ENCODE measurements around the gene TPD52L2.

DNA sequence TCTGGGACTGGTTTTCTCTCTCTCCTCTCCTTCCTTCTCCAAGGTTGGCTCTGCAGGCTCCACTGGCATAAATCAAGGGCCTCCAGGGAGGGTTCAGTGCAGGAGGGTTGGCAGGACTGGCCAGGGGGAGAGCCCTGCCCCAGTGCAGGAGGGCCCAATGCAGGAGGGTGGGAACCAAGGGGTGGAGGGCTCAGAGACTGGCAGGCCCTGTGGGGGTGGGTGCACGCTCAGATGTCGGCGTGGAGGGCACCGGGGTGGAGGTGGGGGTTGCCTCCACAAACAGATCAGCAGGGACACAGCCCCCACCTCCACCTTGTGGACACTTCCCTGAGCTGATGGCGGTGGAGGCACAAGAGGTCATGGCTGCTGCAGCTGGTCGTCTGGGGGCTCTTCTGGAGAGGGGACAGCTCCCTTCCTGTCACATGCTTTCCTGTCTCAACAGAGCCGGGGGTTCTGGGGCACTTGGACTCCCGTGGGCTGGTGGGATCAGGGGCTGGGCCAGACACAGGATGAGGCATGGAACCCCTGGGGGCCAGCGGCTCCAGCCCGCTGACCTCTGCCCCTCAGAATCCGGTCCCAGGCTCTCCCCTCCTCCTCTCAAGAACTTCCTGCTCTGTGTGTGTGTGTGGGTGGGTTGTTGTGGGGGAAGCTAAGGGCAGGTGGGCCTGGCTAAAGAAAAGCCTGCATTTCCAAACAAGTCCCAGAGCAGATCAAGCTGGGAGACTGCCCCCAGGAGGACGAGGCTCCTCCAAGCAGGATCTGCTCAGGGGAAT, 6.5 kb upstream of the TPD52L2 start:
- TF ChIP-seq CTCF (IDR thresholded peaks at IDR 0.05): peak; percentile 22; the same call in 1 of the 2 replicates
- no peak for TF ChIP-seq ZFX (IDR thresholded peaks at IDR 0.05; ENCODE audit: borderline replicate concordance)
